GM12873 (cell line): ENCODE data around the gene CTPS1.

Experiments used
- CTCF ChIP-seq: IDR thresholded peaks from 2 replicates; pipeline ENCODE4 v1.5.1; 2012; ENCODE audit warnings: low read depth, mild to moderate bottlenecking, moderate library complexity, low read length, control low read depth; ENCODE audit not compliant: insufficient read depth; ENCODE audit errors: missing control alignments

CTPS1 gene

GRCh38 chr1:40951943-40952743, 27.4 kb upstream of the CTPS1 start:
- TF ChIP-seq CTCF, result peak; percentile 97

GRCh38 chr1:40952744-40953315, 26.7 kb upstream of the CTPS1 start:
- no peak for TF ChIP-seq CTCF

GRCh38 chr1:40954626-40955025, 24.9 kb upstream of the CTPS1 start:
- no peak for TF ChIP-seq CTCF

GRCh38 chr1:40955266-40955665, 24.2 kb upstream of the CTPS1 start:
- no peak for TF ChIP-seq CTCF

GRCh38 chr1:40956407-40956806, 23.1 kb upstream of the CTPS1 start:
- no peak for TF ChIP-seq CTCF

GRCh38 chr1:40958210-40958609, 21.3 kb upstream of the CTPS1 start:
- no peak for TF ChIP-seq CTCF

GRCh38 chr1:40965531-40965930, 14.0 kb upstream of the CTPS1 start:
- TF ChIP-seq CTCF, result no peak
